H4 (cell line): ENCODE data around the gene RTF1. TPM values are rescaled to one million over a fixed set of nuclear protein-coding genes. Genes with fewer than 3 reads are reported as not detected.

Source experiments
- DNase-seq: peaks from one replicate; pipeline ENCODE4 v3.0.0-alpha.2; 2015; ENCODE audit warnings: low spot score
- total RNA-seq: library from RNA; depleted of rRNA; stranded (reverse); fragments of >200 nt; shearing (Covaris generic); gene quantifications from 2 replicates; pipeline ENCODE4 v1.2.3, GENCODE V29; 2014

Gene RTF1
- total RNA-seq, 1 experiment from 2014 or later: 15.1 TPM

GRCh38 chr15:41487802-41488201, 70.9 kb downstream of the RTF1 start:
- DNase-seq: no peak

GRCh38 chr15:41489641-41490040, 72.7 kb downstream of the RTF1 start:
- DNase-seq: no peak

GRCh38 chr15:41490355-41490754, 73.5 kb downstream of the RTF1 start:
- peak; percentile 96 for DNase-seq

- no peak for DNase-seq
These were observed 75.0 kb downstream of the RTF1 start for GRCh38 chr15:41491889-41492288.

GRCh38 chr15:41492597-41493204, 75.8 kb downstream of the RTF1 start:
- DNase-seq: no peak

- peak; percentile 76 for DNase-seq
These were observed 76.5 kb downstream of the RTF1 start, which contains the start of gene ITPKA for GRCh38 chr15:41493205-41493901. Gene ITPKA (plus strand): TSS chr15:41493874. CDS start chr15:41493928, 54 bp downstream.

- DNase-seq: no peak
These were observed 77.0 kb downstream of the RTF1 start for GRCh38 chr15:41493902-41494189.

GRCh38 chr15:41494190-41494921, 77.5 kb downstream of the RTF1 start:
- DNase-seq: no peak

- DNase-seq: no peak
These were observed 78.2 kb downstream of the RTF1 start for GRCh38 chr15:41494922-41495735.

GRCh38 chr15:41495736-41496599, 79.1 kb downstream of the RTF1 start:
- no peak for DNase-seq

GRCh38 chr15:41498657-41499056, 81.8 kb downstream of the RTF1 start:
- DNase-seq: no peak

- DNase-seq: no peak
These were observed 82.4 kb downstream of the RTF1 start for GRCh38 chr15:41499109-41499851.

- no peak for DNase-seq
These were observed 84.5 kb downstream of the RTF1 start for GRCh38 chr15:41501191-41501917.

GRCh38 chr15:41501931-41502794, 85.3 kb downstream of the RTF1 start:
- no peak for DNase-seq

GRCh38 chr15:41502795-41503668, 86.1 kb downstream of the RTF1 start:
- no peak for DNase-seq

- no peak for DNase-seq
These were observed 86.7 kb downstream of the RTF1 start for GRCh38 chr15:41503669-41504010.

- no peak for DNase-seq
These were observed 88.0 kb downstream of the RTF1 start for GRCh38 chr15:41504751-41505492.
